ENCODE results near the gene OSBPL5.
A peak's percentile ranks its signal among the peaks of the same experiment; 100 is the strongest.
"Not testable (repeated sequence)": the region's sequence is repeated elsewhere in the genome, so short reads cannot be mapped to it uniquely, and the experiment has no call there.

Gene OSBPL5

GRCh38 chr11:3175194-3175593, 10.1 kb upstream of the OSBPL5 start:
- Mint-ChIP-seq H3K27me3 (peaks cover 3% of the 10 kb centered on the region), H3K36me3 (peaks cover 1% of the 10 kb centered on the region)

GRCh38 chr11:3174387-3174786, 9.3 kb upstream of the OSBPL5 start:
- peaks cover 3% of the 10 kb centered on the region for H3K36me3 Mint-ChIP-seq
- H3K4me1 Mint-ChIP-seq, result peaks cover 6% of the 10 kb centered on the region
- H3K27me3 Mint-ChIP-seq, result peaks cover 6% of the 10 kb centered on the region
- H3K27ac Mint-ChIP-seq, result no peak overlapping the region
- H3K4me3 Mint-ChIP-seq, result no peak overlapping the region
- H3K9me3 Mint-ChIP-seq, result no peaks in the 10 kb centered on the region

More at GRCh38 chr11:3175194-3175593, 10.1 kb upstream of the OSBPL5 start:
- Mint-ChIP-seq H3K4me3 (no peak overlapping the region), H3K4me1 (no peaks in the 10 kb centered on the region), H3K9me3 (no peaks in the 10 kb centered on the region), H3K27ac (no peak overlapping the region)

- H3K9me3 Mint-ChIP-seq, result no peaks in the 10 kb centered on the region
- H3K36me3 Mint-ChIP-seq, result peaks cover 3% of the 10 kb centered on the region
Observed at GRCh38 chr11:3173795-3174194, 8.7 kb upstream of the OSBPL5 start.

GRCh38 chr11:3171931-3172560, 6.9 kb upstream of the OSBPL5 start:
- H3K27ac Mint-ChIP-seq, result no peak overlapping the region
- no peak overlapping the region for H3K4me3 Mint-ChIP-seq
- peaks cover 6% of the 10 kb centered on the region for H3K27me3 Mint-ChIP-seq
- H3K9me3 Mint-ChIP-seq, result no peaks in the 10 kb centered on the region
- peaks cover 6% of the 10 kb centered on the region for H3K4me1 Mint-ChIP-seq
- H3K36me3 Mint-ChIP-seq, result peaks cover 3% of the 10 kb centered on the region

More at GRCh38 chr11:3173795-3174194, 8.7 kb upstream of the OSBPL5 start:
- no peak overlapping the region for H3K27ac Mint-ChIP-seq
- no peak overlapping the region for H3K4me3 Mint-ChIP-seq
- peaks cover 6% of the 10 kb centered on the region for H3K27me3 Mint-ChIP-seq
- peaks cover 6% of the 10 kb centered on the region for H3K4me1 Mint-ChIP-seq

- peaks cover 3% of the 10 kb centered on the region for H3K36me3 Mint-ChIP-seq
- no peak overlapping the region for H3K27ac Mint-ChIP-seq
- H3K27me3 Mint-ChIP-seq, result peaks cover 6% of the 10 kb centered on the region
- H3K9me3 Mint-ChIP-seq, result no peaks in the 10 kb centered on the region
- peaks cover 6% of the 10 kb centered on the region for H3K4me1 Mint-ChIP-seq
- no peak overlapping the region for H3K4me3 Mint-ChIP-seq
Observed at GRCh38 chr11:3170756-3171650, 5.9 kb upstream of the OSBPL5 start.

GRCh38 chr11:3170044-3170755, 5.1 kb upstream of the OSBPL5 start:
- Mint-ChIP-seq H3K27me3 (peaks cover 7% of the 10 kb centered on the region), H3K4me1 (peaks cover 11% of the 10 kb centered on the region), H3K27ac (peak overlapping the region; percentile 91), H3K9me3 (no peaks in the 10 kb centered on the region), H3K36me3 (peaks cover 2% of the 10 kb centered on the region), H3K4me3 (peak overlapping the region; percentile 82)

- Mint-ChIP-seq H3K9me3 (no peaks in the 10 kb centered on the region), H3K27ac (peak overlapping the region; percentile 91), H3K27me3 (peaks cover 7% of the 10 kb centered on the region), H3K4me3 (peak overlapping the region; percentile 82), H3K4me1 (peaks cover 11% of the 10 kb centered on the region), H3K36me3 (peaks cover 2% of the 10 kb centered on the region)
Observed at GRCh38 chr11:3169255-3170043, 4.3 kb upstream of the OSBPL5 start.

GRCh38 chr11:3168742-3169254, 3.7 kb upstream of the OSBPL5 start:
- not testable (repeated sequence) for H3K9me3 Mint-ChIP-seq, H3K4me3 Mint-ChIP-seq, H3K27me3 Mint-ChIP-seq, H3K36me3 Mint-ChIP-seq, H3K27ac Mint-ChIP-seq
- H3K4me1 Mint-ChIP-seq, result peaks cover 14% of the 10 kb centered on the region

- H3K36me3 Mint-ChIP-seq, result peaks cover 2% of the 10 kb centered on the region
- H3K27ac Mint-ChIP-seq, result no peak overlapping the region
- no peaks in the 10 kb centered on the region for H3K9me3 Mint-ChIP-seq
- peaks cover 16% of the 10 kb centered on the region for H3K4me1 Mint-ChIP-seq
- peaks cover 9% of the 10 kb centered on the region for H3K27me3 Mint-ChIP-seq
- no peak overlapping the region for H3K4me3 Mint-ChIP-seq
Observed at GRCh38 chr11:3167143-3168119, 2.3 kb upstream of the OSBPL5 start.

- Mint-ChIP-seq H3K36me3 (peaks cover 2% of the 10 kb centered on the region), H3K4me3 (no peak overlapping the region), H3K9me3 (no peaks in the 10 kb centered on the region), H3K4me1 (peaks cover 22% of the 10 kb centered on the region), H3K27ac (no peak overlapping the region), H3K27me3 (peaks cover 11% of the 10 kb centered on the region)
Observed at GRCh38 chr11:3166268-3167142, 1.4 kb upstream of the OSBPL5 start.

- Mint-ChIP-seq H3K36me3 (peaks cover 2% of the 10 kb centered on the region), H3K27me3 (peaks cover 16% of the 10 kb centered on the region), H3K9me3 (no peaks in the 10 kb centered on the region), H3K27ac (no peak overlapping the region), H3K4me3 (peak overlapping the region; percentile 83), H3K4me1 (peaks cover 28% of the 10 kb centered on the region)
Observed at GRCh38 chr11:3165916-3166267, 782 bp upstream of the OSBPL5 start.

GRCh38 chr11:3164552-3165151, 458 bp downstream of the OSBPL5 start:
- H3K27me3 Mint-ChIP-seq, result peaks cover 13% of the 10 kb centered on the region
- H3K36me3 Mint-ChIP-seq, result no peaks in the 10 kb centered on the region
- H3K4me1 Mint-ChIP-seq, result peaks cover 24% of the 10 kb centered on the region
- H3K9me3 Mint-ChIP-seq, result no peaks in the 10 kb centered on the region
- no peak overlapping the region for H3K27ac Mint-ChIP-seq
- peak overlapping the region; percentile 23 for H3K4me3 Mint-ChIP-seq

- Mint-ChIP-seq H3K4me3 (peak overlapping the region; percentile 78), H3K4me1 (peaks cover 24% of the 10 kb centered on the region), H3K9me3 (no peaks in the 10 kb centered on the region), H3K27me3 (peaks cover 13% of the 10 kb centered on the region), H3K27ac (no peak overlapping the region), H3K36me3 (no peaks in the 10 kb centered on the region)
Observed at GRCh38 chr11:3164138-3164551, 965 bp downstream of the OSBPL5 start.
